ENCODE results near the gene ELMOD2. TPM values are rescaled to one million over a fixed set of nuclear protein-coding genes. Genes with fewer than 3 reads are reported as not detected.

ELMOD2 gene
- 10 to 100 TPM; 18.5 to 20.0 TPM for total RNA-seq
- polyA plus RNA-seq, result 10 to 100 TPM in 1 of 2 donors, 1 to 10 TPM in 1; 6.6 to 13.0 TPM

GRCh38 chr4:140523857-140524742 is at the start of gene ELMOD2:
Gene ELMOD2, plus strand, starts transcription at chr4:140524168. Its CDS starts 1,261 bp downstream, at chr4:140525429.
- Histone ChIP-seq H3K4me1 (ENCODE audit: control insufficient read depth in 4 of 4, insufficient read depth in 4 of 4, low read length in 3 of 4) (peaks cover 0 to 17% (median 3%) of the 10 kb centered on the region in 4 donors), H3K27ac (ENCODE audit: low read depth in 1 of 2, low read length in 2 of 2) (peak within 1 kb of the TSS; percentile 70 to 75), H3K27me3 (ENCODE audit: control insufficient read depth in 4 of 4, insufficient read depth in 4 of 4, low read length in 3 of 4) (no peaks in the 10 kb centered on the region), H3K4me3 (ENCODE audit: low read depth in 1 of 3, low read length in 3 of 3) (peak within 1 kb of the TSS; percentile 95 to 100 (median 97)), H3K36me3 (ENCODE audit: control insufficient read depth in 4 of 4, insufficient read depth in 3 of 4, low read depth in 1 of 4, low read length in 3 of 4) (peaks cover 0 to 7% (median 4%) of the 10 kb centered on the region in 4 donors), H3K9me3 (ENCODE audit: control insufficient read depth in 4 of 4, low read length in 3 of 4) (no peaks in the 10 kb centered on the region), H3K9ac (ENCODE audit: low read depth in 1 of 2, low read length in 2 of 2) (peak within 1 kb of the TSS; percentile 7 to 86)
- TF ChIP-seq JUND (IDR thresholded peaks at IDR 0.05) (peak; percentile 5 to 60), FOXA2 (IDR thresholded peaks at IDR 0.05) (no peak), YY1 (IDR thresholded peaks at IDR 0.05) (peak; percentile 33), HNF4A (conservative IDR thresholded peaks at IDR 0.05) (peak; percentile 69 to 80), GABPA (IDR thresholded peaks at IDR 0.05 in 1 of 2, conservative IDR thresholded peaks at IDR 0.05 in 1 of 2) (peak; percentile 75 to 91), ATF3 (IDR thresholded peaks at IDR 0.05) (no peak), CTCF (IDR thresholded peaks at IDR 0.05; ENCODE audit: low read depth, low read length, missing input control) (peak; percentile 89), TAF1 (conservative IDR thresholded peaks at IDR 0.05) (no peak), FOXA1 (IDR thresholded peaks at IDR 0.05) (no peak), SP1 (IDR thresholded peaks at IDR 0.05) (peak; percentile 74), MAX (IDR thresholded peaks at IDR 0.05) (peak; percentile 46), RXRA (IDR thresholded peaks at IDR 0.05) (peak; percentile 37 to 59), HNF4G (IDR thresholded peaks at IDR 0.05) (peak; percentile 37), EGR1 (IDR thresholded peaks at IDR 0.05; ENCODE audit: low read depth in 2 of 2) (no peak), NR2F2 (IDR thresholded peaks at IDR 0.05) (peak; percentile 52), ZBTB33 (IDR thresholded peaks at IDR 0.05) (no peak), RAD21 (IDR thresholded peaks at IDR 0.05) (peak; percentile 59 to 72), REST (IDR thresholded peaks at IDR 0.05) (peak; percentile 8)
- WGBS, result under 1% methylated on average over 77 of the region's 77 CpGs
- peak; percentile 97 for DNase-seq (ENCODE audit: low spot score)

Data from liver (tissue), 9 donors.